Kasumi-1 (cell line): Measurements from ENCODE around the gene PARD3.

ENCODE experiments used
- DNase-seq, 2 experiments: peaks; one replicate each; lab custom pipeline; 2025; lab: John Stamatoyannopoulos, UW

Gene PARD3

DNA sequence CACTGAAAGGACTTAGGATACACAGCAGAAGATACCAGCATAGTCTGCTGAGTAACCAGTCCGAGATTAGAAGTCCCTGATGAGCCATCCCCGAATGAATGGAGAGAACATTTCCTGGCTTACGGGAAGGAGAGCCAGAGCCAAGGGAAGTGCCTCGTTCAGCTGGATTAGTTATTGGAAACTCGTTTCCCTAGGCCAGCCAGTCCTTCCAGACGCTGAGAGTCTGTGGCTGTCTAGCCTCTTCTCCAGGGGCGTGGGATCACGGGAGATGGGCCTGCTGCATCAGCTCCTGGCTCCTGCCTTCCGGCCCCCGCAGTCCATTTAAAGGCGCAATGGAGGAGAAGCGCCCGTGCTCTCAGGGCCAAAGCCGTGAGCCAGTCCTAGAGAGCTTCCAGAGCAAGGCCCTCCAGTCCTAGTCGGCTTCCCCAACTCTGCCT is 712.8 kb downstream of the PARD3 start:
- DNase-seq = no peak

DNA sequence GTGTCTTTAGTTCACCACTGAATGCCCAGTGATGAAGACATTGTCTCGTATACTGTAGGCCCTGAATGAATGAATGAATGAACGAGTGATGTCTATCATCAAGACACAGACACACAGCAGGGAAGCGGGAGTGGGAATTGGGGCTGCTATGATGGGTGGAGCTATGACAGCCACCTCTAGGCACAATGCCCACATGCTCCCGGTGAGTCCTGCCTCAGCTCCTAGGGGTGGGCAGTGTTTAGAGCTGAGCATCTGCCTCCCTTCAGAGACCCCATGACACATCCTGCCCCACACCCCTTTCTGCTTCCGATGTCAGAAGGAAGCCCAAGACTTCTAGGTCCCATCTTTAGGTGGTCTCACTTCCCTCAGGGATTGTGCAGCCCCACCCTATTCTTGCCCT is 714.1 kb downstream of the PARD3 start:
- DNase-seq = no peak

DNA sequence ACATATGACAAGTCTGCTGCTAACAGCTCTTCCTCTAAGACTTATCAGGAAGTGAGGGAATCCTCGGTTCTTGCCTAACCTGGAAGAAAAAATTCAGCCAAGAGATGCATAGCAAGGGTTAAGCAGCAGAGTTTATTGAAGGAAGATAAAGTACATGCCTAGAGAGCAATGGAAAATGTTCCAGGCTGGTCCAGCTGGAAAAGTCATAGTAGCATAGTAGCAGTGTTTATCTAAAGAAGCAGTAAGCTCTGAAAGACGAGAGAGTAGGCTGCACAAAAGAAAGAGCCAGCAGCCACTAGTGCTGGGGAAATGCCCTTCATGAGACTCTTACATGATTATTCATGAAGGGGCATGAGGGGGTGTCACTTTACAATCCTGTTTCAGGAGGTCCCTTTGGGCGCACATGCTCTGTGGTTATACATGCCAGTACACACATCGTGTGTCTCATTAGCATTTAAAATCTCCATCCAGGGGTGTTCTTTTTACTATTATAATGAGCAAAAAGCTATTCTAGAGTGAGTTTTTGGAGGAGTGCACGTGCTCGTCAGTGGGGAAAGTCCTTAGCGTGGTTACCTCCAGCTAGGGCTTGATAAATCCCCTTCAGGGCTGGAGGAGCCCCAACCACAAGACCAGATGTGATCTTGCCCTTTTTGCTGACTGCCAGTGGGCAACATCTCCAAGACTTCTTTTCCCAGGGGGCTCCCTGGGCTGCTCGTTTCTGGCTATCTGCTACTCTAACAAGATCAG is 716.1 kb downstream of the PARD3 start:
- DNase-seq = no peak

DNA sequence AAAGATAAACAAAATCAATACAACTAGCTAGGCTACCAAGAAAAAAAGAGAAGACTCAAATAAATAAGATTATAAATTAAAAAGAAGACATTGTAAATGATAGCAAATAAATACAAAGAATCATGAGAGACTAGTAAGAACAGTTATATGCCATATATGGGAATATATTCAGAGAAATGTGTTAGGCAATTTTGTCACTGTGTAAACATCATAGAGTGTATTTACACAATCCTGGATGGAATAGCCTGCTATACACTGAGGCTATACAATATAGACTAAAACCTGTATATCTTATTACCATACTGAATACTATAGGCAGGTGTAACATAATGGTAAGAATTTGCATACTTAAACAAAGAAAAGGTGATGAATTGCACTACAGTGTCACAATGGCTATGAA is 717.4 kb downstream of the PARD3 start:
- DNase-seq = no peak

DNA sequence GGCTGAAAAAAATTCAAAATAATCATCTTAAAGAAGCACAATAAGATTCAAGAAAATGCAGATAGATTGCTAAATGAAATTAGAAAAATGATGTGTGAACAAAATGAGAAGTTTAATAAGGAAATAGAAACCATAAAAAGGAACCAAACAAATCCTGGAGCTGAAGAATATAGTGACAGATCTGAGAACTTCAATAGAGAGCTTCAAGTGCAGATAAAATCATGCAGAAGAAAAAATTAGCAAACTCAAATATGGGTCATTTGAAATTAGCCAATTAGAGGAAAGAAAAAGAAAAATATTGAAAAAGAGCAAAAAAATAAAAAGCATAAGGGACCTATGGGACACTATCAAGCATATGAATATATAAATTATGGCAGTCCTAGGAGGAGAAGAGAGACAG is 720.1 kb downstream of the PARD3 start:
- DNase-seq = no peak

DNA sequence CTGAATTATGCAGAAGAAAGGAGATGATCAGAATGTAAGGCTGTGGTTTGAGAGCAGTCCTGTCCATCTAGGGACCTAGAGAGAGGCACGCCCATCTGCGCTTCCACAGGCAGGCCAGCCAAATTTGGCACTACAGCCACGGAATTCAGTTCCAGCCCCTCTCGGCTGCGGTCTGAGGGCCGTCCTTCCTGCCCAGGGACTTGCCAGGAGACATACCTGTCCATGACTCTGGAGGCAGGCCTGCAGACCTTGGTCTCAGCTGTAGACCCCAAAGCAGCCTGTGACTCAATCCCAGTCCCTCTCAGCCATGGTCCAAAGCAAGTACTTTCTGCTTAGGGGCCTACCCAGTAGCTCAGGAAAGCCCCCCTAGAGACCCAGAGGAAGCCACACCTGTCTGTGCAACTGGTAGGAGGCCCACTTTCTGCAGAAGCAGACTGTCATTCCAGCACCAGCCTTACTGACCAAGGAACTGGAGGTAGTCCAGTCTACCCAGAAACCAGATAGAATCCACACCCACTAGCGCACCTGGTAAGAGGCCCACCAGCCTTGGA is 720.9 kb downstream of the PARD3 start:
- DNase-seq = no peak

DNA sequence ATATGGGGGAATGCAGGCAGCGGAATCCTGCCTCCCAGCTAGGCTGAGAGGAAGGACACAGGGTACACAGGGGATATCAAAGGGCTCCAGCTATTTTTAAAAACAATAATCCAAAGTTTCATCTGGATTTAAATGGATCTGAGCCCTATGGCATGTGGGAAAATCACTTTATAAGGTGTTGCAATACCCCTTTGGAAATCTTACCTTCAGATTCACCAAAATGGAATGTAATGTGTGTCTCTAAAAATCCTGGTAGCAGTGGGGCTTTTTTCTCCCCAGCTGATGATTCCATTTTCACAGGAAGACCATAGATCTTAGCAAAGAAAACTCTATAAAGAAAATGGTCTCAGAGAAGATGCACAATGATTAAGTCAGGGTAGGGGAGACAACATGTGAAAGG is 722.2 kb downstream of the PARD3 start:
- no peak for DNase-seq

DNA sequence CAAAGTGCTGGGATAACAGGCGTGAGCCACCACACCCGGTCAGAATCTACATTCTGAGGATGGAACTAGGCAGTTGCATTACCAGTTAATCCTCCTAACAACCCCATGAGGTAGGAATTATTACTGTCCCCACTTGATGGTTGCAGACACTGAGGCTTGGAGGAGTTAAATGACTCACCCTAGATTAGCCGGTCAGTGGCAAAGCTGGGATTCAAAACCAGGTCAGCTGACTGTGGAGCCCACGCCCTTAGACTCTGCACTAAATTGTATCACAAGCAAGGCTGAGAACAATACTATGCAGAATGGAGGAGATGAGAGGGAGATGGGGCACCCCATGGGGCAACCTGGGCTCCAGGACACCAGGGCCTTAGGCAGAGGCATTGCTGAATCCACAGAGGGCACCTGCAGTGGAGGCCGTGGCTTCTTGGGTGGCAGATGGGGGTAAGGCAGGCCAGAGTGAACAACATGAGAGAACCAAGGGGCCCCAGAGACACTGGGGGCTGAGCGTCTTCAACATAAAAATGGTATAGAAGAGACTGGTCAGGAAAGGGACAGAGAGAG is 723.4 kb downstream of the PARD3 start:
- no peak for DNase-seq

DNA sequence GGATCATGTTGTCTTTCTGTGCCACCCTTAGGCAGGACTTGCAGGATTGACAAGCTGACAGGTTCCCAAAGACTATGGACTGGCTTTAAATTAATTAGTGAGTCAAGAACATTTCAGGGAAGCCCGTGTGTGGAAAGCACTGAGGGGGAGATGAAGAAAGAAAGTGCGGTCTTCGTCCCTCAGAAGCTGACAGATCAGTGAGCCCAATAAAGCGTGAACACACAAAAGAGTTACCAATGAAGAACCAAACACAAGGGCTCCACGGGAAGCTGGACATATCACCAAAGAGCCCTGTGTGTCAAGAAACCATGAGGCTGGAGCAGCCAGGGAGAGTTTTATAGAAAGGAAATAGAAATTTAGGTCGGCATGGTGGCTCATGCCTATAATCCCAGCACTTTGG is 725.8 kb downstream of the PARD3 start:
- DNase-seq = no peak

DNA sequence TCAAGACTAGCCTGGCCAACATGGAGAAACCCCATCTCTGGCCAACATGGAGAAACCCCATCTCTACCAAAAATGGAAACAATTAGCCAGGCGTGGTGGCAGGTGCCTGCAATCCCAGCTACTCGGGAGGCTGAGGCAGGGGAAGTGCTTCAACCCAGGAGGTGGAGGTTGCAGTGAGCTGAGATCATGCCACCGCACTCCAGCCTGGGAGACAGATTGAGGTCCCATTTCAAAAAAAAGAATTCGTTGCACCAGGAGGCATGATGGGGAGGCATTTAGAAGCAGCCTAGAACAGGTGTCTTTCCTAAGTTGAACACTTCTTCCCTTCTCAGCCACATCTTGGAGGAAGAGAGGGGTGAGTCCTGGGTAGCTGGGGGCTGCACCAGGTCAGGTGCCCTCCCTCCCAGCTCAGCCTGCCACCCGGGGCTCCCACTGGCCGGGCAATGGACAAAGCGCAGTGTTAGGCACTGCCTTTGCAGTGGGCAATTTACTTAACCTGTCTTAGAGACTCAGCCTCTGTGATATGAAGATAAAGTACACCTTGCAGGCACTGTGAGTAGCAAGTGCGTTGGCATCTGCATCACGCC is 726.8 kb downstream of the PARD3 start:
- no peak for DNase-seq

DNA sequence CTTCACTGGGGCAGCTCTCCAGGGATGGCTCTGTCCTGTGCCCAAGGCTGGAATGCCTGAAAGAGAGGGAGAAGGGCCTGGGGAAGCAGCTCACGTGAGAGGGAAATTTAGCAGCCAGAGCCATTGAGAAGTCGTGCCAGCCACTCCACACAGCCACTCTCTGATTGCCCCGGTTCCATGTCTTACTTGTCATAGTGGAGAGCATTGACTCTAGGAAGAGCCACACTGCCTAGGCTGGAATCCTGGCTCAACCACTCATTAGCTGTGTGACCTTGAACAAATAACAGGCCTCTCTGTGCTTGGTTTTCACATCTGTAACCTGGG is 728.0 kb downstream of the PARD3 start:
- DNase-seq = no peak

DNA sequence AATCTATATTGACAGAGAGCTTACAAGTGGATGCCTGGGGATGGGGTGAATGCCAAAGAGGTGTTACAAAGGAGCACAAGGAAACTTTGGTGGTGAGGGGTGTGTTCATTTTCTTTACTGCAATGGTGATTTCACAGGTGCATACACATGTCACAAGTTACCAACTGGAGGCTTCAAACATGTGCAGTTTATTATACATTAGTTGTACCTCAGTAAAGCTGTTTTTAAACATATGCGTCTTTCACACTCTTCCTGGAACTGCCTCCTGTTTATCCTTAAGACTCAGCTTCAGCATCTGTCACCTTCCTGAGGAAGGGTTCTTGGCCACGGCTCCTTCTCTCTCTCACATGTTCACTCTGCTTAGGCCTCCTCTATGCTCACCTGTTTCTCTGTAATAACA is 731.5 kb downstream of the PARD3 start:
- DNase-seq = no peak

DNA sequence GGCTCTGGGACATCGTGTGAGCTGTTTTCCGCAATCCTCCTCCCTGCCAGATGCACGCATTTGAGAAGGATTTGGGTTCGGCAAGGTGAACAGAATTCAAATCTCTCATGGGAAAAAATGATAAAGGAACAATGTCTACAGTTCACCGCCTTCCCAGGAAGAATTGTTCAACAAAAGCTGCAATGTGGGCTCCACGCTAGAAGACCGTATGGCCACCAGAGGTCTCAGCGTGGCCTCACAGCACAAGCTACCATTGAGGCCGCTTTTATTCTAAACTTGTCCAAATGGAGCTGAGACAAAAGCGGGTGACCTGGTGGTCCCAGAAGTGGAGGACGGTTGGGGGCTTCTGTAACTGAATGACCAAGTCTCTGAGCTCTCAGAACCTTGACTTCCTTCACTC is 733.1 kb downstream of the PARD3 start:
- peak in 1 of 2 experiments; percentile 4 for DNase-seq

DNA sequence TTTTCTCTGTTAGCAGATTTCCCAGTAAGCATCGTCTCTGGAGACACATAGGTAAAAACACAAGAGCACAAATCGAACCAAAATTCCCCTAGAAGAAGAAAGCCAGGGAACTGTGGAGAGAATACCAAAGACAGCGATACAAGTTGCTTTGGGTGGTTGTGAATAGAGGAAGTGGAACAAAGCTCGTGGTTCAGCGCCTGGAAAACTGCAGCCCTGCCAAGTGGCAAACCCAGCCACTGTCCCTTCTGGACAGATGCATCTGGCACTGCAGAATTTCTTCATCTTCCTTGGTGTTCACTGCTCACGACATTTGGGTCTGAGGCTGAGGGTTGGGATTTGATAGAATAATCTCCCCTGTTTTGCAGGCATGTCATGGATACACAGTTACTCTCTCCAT is 733.8 kb downstream of the PARD3 start:
- peak; percentile 51 to 61 for DNase-seq

DNA sequence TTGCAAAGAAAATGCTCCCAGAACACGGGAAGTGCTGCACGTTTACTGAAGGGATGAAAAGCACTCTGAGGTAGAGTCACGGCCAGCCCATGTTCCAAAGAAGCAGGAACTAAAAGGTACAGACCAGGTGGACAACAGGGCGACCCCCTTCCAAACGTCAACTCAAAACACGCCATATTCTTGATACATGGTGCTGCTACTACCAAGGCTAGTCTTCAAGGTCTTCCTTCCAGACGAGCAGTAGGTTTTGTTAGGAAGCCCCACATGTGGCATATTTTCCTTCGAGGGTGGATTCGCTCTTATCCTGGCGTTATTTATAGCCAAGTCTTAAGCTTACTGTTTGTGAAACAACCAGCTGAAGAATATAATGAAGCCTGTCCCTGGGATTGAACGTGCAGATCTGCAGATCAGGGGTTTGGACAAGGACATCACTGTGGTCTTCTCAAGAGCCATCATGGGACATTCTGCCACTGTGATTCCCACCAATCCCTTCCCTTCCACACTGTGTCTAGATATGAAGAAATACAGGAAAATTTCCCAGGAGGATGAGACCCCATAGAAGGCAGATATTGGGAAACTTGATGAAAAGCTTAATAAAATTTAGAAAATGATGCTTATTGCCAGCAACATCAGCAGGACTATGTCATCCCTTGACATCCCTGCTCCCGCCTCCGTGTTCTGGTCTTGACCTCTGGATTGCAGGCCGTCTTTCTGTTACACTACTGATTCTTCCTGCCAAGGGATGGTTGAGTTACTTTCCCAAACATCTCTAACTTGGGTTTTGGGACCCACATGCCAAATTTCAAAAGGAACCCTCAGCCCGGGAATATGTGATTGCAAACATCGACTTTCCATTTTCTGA is 734.4 kb downstream of the PARD3 start:
- DNase-seq = no peak

DNA sequence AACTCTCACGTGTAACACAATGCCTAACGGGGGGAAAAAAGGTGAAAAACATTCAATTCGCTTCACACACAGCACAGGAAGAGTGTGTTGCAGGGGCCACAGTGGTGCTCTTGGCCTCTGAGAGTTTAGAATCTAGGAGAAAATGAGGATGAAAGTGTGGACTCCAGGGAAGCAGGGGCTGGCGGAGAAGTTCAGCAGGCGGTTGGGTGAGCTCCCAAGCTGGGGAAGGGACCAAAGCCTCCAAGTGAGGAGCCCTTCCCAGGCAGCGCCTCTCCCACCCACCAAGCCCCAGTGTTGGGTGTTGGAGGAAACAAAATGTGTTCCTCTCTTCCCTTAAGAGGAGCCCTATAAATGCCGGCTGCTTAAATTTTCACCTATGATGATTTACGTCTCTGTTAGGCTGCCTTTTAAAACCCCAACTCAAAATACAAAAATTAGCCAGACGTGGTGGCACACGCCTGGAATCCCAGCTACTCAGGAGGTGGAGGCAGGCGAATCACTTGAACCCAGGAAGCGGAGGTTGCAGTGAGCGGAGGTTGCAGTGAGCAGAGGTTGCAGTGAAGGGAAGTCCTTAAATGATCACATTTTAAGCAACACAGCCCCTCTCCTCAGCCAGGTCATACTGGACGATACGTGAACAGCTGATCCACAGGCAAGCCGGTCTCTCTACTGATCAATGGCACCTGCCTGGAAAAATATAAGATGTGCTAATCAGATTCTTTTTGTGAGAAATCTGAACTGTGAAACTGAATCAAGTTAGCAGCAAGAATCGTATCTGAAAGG is 735.2 kb downstream of the PARD3 start:
- no peak for DNase-seq

DNA sequence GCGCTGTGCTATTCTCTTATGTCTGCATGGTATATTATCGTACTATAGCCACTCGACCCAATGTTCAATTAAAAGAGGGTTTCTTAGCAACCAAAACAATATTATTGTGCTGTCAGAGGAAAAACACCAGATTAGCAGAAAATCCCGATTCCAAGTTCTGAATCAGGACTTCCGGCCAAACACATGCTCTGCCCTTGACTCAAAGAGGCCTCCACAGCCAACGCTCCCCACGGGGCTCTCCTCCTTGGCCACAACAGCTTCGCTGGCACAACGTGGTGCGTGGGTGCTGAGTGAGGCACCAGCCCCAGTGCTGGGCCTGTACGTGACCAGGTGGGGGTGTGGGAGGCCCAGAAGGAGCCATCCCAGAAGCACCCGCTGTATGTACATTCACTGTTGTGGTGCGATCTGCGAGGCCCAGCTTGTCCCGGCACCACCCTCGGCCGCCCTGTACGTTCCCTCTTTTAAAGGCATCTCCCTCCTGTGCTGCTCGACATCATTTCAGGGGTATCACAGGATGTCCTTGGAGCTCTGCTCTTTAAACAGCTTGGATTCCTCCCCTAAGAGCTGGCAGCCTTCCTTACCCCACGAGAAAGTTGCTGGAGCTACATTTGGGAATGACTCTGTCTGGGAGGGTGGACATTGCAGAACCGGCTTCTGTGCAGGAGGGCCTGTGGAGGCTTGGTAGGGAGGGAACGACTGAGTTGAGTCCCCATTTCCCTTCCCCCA is 736.2 kb downstream of the PARD3 start:
- no peak for DNase-seq

DNA sequence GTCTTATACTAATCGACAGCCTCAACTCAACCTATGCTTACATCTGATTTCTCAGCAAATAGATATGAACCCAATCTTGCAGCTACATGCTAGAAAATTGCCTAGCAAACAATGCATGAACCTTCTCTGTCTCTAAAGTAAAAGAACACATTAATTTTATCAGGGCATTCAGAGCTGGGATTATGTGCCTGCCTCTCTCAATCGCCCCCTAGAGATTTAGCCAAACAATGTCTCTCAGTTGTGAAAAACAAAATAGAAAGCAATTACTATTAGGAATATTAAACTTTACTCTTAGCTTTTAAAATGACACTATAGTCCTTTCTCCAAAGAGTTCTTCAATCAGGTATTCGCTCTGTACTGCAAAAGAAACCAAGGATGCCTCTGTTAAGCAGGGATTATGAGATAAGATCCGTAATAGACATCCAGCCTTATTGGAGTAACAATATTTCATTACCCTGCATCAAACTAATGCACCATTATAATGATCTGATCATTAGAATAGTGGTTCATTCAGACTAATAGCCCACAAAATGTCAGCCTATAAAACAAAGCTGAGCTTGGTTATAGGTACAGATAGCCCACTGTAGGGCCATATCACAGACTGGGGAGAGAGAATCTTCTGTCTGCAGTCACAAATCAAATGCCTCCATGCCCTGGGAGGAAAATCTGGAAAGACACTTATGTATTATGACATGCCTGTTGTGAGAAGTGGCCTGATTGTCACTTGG is 736.9 kb downstream of the PARD3 start:
- no peak for DNase-seq

DNA sequence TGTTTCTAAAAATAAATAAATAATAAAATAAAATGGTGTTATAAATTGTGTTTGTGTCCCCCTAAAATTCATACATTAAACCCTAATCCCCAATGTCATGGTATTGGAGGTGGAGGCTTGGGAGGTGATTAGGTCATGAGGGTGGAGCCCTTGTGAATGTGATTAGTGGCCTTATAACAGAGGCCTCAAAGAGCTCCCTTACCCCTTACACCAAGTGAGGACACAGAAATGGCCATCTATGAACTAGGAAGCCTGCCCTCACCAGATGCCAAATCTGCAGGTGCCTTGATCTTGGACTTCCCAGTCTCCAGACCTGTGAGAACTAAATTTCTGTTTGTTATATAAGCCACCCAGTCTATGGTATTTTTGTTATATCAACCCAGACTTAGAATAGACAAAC is 738.7 kb downstream of the PARD3 start:
- no peak for DNase-seq

DNA sequence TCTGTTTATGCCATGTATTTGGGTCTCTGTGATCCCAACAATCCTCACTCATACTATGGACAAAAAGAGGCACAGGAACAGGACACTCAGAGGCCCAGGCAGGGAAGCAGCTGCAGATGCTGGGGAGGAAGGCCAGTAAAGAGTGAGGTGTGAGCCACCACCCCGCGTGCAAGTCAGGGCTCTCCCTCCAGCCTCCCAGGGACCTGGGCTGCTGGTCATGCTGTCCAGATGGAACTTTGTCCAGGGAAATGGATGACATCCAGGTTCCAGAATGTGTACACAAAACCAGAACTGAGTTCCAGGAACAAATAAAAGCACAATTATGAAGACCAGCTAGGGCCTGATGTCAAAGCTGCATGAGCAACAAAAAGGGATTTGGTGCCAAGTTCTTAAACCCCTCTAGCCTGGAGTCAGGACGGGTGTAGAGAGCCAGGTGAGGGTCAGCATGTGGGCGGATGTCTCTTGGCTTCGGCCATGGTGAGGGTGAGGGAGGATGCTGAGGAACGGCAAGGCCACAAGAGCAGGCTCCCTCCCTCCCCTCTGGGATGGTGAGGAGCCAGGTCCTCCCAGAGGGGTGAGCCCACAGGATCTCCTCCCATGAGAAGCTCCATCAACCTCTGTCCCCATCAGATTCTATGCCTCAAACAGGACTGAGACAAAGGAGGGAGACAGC is 739.7 kb downstream of the PARD3 start:
- DNase-seq = no peak
